Large intestine (tissue), 3 donors: ENCODE results near the gene UCHL5. TPM values are rescaled to one million over a fixed set of nuclear protein-coding genes. Genes with fewer than 3 reads are reported as not detected.
"Not testable (repeated sequence)": the region's sequence is repeated elsewhere in the genome, so short reads cannot be mapped to it uniquely, and the experiment has no call there.

Experiments
- DNase-seq, 2 donors: peaks; one replicate each; pipeline versions ENCODE4 v3.0.0 to v3.0.0-alpha.2; 2013
- H3K27ac ChIP-seq: one replicate; pipeline ENCODE4 v1.5.1; 2013; ENCODE audit warnings: low read length
- H3K27me3 ChIP-seq: 2 replicates; pipeline ENCODE4 v1.6.1; 2013; ENCODE audit warnings: low read length; ENCODE audit not compliant: control insufficient read depth, insufficient read depth
- H3K36me3 ChIP-seq: 2 replicates; pipeline ENCODE4 v1.6.1; 2013; ENCODE audit warnings: low read length; ENCODE audit not compliant: control insufficient read depth, insufficient read depth
- H3K4me1 ChIP-seq: one replicate; pipeline ENCODE4 v1.6.1; 2013; ENCODE audit warnings: low read length; ENCODE audit not compliant: control insufficient read depth, insufficient read depth
- H3K4me3 ChIP-seq: one replicate; pipeline ENCODE4 v1.5.1; 2013; ENCODE audit warnings: low read length
- H3K9me3 ChIP-seq: one replicate; pipeline ENCODE4 v1.6.1; 2013; ENCODE audit warnings: mild to moderate bottlenecking, low read depth, low read length, moderate library complexity; ENCODE audit not compliant: control insufficient read depth
- WGBS: methylation state at CpG from one replicate; pipeline ENCODE4 v1.1.5; 2013; ENCODE audit warnings: low lambda C conversion rate; ENCODE audit not compliant: insufficient coverage; 5-methylcytosine and 5-hydroxymethylcytosine counted together
- polyA plus RNA-seq: library from polyadenylated mRNA; unstranded; fragments of 120-200 nt; gene quantifications from one replicate; pipeline ENCODE4 v1.2.1, GENCODE V29; 2013

Gene UCHL5
- polyA plus RNA-seq, 1 donor, result 32.7 TPM

- Histone ChIP-seq H3K4me3 (no peak overlapping the region), H3K9me3 (no peaks in the 10 kb centered on the region), H3K36me3 (no peaks in the 10 kb centered on the region), H3K27ac (no peak overlapping the region), H3K27me3 (no peaks in the 10 kb centered on the region), H3K4me1 (no peaks in the 10 kb centered on the region)
- WGBS, result 100% methylated on average over 1 of the region's 6 CpGs
- no peak for DNase-seq
These were observed 75.7 kb downstream of the UCHL5 start for GRCh38 chr1:192983349-192983980.

- no peak overlapping the region for H3K27ac ChIP-seq
- H3K4me1 ChIP-seq, result no peaks in the 10 kb centered on the region
- H3K9me3 ChIP-seq, result no peaks in the 10 kb centered on the region
- no peaks in the 10 kb centered on the region for H3K27me3 ChIP-seq
- no peaks in the 10 kb centered on the region for H3K36me3 ChIP-seq
- 100% methylated on average over 1 of the region's 1 CpG for WGBS
- no peak for DNase-seq
- no peak overlapping the region for H3K4me3 ChIP-seq
These were observed 78.3 kb downstream of the UCHL5 start for GRCh38 chr1:192980856-192981255.

GRCh38 chr1:192980334-192980733, 78.8 kb downstream of the UCHL5 start:
- 100% methylated on average over 1 of the region's 4 CpGs for WGBS
- H3K27ac ChIP-seq, H3K36me3 ChIP-seq, H3K4me3 ChIP-seq, H3K4me1 ChIP-seq, H3K27me3 ChIP-seq, H3K9me3 ChIP-seq, DNase-seq: not testable (repeated sequence)

GRCh38 chr1:192979542-192979941, 79.6 kb downstream of the UCHL5 start:
- H3K4me3 ChIP-seq, result no peak overlapping the region
- 100% methylated on average over 4 of the region's 13 CpGs for WGBS
- H3K4me1 ChIP-seq, result no peaks in the 10 kb centered on the region
- no peaks in the 10 kb centered on the region for H3K36me3 ChIP-seq
- H3K27ac ChIP-seq, result no peak overlapping the region
- H3K27me3 ChIP-seq, result no peaks in the 10 kb centered on the region
- no peaks in the 10 kb centered on the region for H3K9me3 ChIP-seq
- no peak for DNase-seq

GRCh38 chr1:192978195-192978710, 80.9 kb downstream of the UCHL5 start:
- H3K4me1 ChIP-seq, result peaks cover 5% of the 10 kb centered on the region
- H3K27me3 ChIP-seq, result no peaks in the 10 kb centered on the region
- H3K36me3 ChIP-seq, result no peaks in the 10 kb centered on the region
- no peak for DNase-seq
- H3K4me3 ChIP-seq, result no peak overlapping the region
- H3K9me3 ChIP-seq, result no peaks in the 10 kb centered on the region
- no peak overlapping the region for H3K27ac ChIP-seq
- WGBS, result 80% methylated on average over 1 of the region's 8 CpGs

GRCh38 chr1:192977089-192977706, 82.0 kb downstream of the UCHL5 start:
- H3K4me3 ChIP-seq, result no peak overlapping the region
- no CpG with 5 or more reads among the region's 8 CpGs for WGBS
- no peak for DNase-seq

GRCh38 chr1:192976576-192976975, 82.6 kb downstream of the UCHL5 start:
- no peak for DNase-seq
- peaks cover 5% of the 10 kb centered on the region for H3K4me1 ChIP-seq
- 27% methylated on average over 1 of the region's 2 CpGs for WGBS
- no peak overlapping the region for H3K4me3 ChIP-seq
- H3K27ac ChIP-seq, result no peak overlapping the region
- no peaks in the 10 kb centered on the region for H3K36me3 ChIP-seq
- no peaks in the 10 kb centered on the region for H3K9me3 ChIP-seq
- no peaks in the 10 kb centered on the region for H3K27me3 ChIP-seq

More at GRCh38 chr1:192977089-192977706, 82.0 kb downstream of the UCHL5 start:
- Histone ChIP-seq H3K36me3 (no peaks in the 10 kb centered on the region), H3K9me3 (no peaks in the 10 kb centered on the region), H3K27me3 (no peaks in the 10 kb centered on the region), H3K27ac (no peak overlapping the region), H3K4me1 (peaks cover 5% of the 10 kb centered on the region)

- Histone ChIP-seq H3K27ac (no peak overlapping the region), H3K27me3 (no peaks in the 10 kb centered on the region), H3K9me3 (no peaks in the 10 kb centered on the region), H3K4me3 (no peak overlapping the region), H3K36me3 (no peaks in the 10 kb centered on the region), H3K4me1 (peaks cover 5% of the 10 kb centered on the region)
- DNase-seq, result peak in 1 of 2 donors; percentile 48
These were observed 84.5 kb downstream of the UCHL5 start for GRCh38 chr1:192974701-192975100.

GRCh38 chr1:192973988-192974387, 85.2 kb downstream of the UCHL5 start:
- Histone ChIP-seq H3K27me3 (no peaks in the 10 kb centered on the region), H3K36me3 (no peaks in the 10 kb centered on the region), H3K4me1 (peaks cover 5% of the 10 kb centered on the region), H3K9me3 (no peaks in the 10 kb centered on the region), H3K27ac (no peak overlapping the region), H3K4me3 (no peak overlapping the region)
- no peak for DNase-seq
- 67% methylated on average over 1 of the region's 2 CpGs for WGBS

GRCh38 chr1:192973202-192973601, 86.0 kb downstream of the UCHL5 start:
- no peak for DNase-seq

GRCh38 chr1:192969091-192969490, 90.1 kb downstream of the UCHL5 start:
- Histone ChIP-seq H3K4me1 (peaks cover 5% of the 10 kb centered on the region), H3K27ac (no peak overlapping the region), H3K36me3 (no peaks in the 10 kb centered on the region), H3K4me3 (no peak overlapping the region), H3K27me3 (no peaks in the 10 kb centered on the region), H3K9me3 (no peaks in the 10 kb centered on the region)
- WGBS, result 83% methylated on average over 1 of the region's 1 CpG
- no peak for DNase-seq

More at GRCh38 chr1:192973202-192973601, 86.0 kb downstream of the UCHL5 start:
- 100% methylated on average over 1 of the region's 1 CpG for WGBS
- Histone ChIP-seq H3K27me3 (no peaks in the 10 kb centered on the region), H3K36me3 (no peaks in the 10 kb centered on the region), H3K27ac (no peak overlapping the region), H3K4me1 (peaks cover 5% of the 10 kb centered on the region), H3K4me3 (no peak overlapping the region), H3K9me3 (no peaks in the 10 kb centered on the region)
